GM21717 (cell line): ENCODE measurements around the gene NUDT19.
"Not testable (repeated sequence)": the region's sequence is repeated elsewhere in the genome, so short reads cannot be mapped to it uniquely, and the experiment has no call there.

Experiments
- ATAC-seq: cut with Tn5 transposase; IDR thresholded peaks from one replicate; pipeline ENCODE4 v1.9.1; 2021; ENCODE audit warnings: mild to moderate bottlenecking, moderate library complexity; ENCODE audit not compliant: unreplicated experiment

NUDT19 gene

DNA sequence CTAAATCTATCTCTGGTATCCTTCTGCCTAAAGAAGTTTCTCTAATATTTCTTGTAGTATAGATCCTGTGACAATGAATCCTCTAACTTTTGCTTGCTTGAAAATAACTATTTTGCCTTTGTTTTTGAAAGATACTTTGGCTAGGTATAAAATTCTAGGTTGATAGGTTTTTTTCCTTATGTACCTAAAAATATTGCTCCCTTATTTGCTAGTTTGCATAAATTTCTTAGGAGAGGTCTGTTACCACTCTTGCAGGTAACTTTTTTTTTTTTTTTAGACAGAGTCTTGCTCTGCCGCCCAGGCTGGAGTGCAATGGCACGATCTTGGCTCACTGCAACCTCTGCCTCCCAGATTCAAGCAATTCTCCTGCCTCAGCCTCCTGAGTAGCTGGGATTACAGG is 12.4 kb downstream of the NUDT19 start:
- not testable (repeated sequence) for ATAC-seq

DNA sequence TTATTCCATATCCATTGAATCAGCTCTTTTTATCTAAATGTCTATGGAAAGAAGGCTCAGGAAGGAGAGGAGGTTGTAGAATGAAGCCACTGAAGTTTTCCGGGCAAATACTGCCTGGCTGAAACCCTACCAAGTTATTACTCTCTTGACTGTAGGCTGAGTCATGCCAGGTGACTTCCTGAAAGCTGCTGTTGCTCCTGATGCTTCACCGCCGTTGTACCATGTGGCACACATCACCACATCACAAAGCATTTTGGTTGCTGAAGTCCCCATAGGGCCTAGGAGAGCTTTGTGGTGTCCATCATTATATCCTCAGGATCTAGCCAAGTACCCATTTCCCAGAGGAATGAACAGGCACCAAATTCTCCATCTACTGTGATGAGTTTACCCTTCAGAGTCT is 16.8 kb downstream of the NUDT19 start:
- ATAC-seq: no peak

- no peak for ATAC-seq
Observed at GRCh38 chr19:32709032-32709431, 17.4 kb downstream of the NUDT19 start.

- ATAC-seq: no peak
Observed at GRCh38 chr19:32711747-32712146, 20.1 kb downstream of the NUDT19 start.

DNA sequence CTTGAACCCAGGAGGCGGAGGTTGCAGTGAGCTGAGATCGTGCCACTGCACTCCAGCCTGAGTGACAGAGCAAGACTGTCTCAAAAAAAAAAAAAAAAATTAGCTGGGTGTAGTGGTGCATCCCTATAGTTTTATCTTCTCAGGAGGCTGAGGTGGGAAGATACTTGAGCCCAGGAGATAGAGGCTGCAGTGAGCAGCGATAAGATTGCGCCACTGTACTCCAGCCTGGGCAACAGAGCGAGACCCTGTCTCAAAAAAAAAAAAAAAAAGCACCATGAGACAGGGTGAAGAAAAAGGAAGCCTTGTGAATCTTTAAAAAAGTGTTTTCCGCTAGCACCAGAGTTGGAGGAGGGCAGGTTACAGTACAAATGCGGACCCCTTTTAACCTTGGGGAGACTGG is 24.6 kb downstream of the NUDT19 start:
- ATAC-seq: not testable (repeated sequence)

- ATAC-seq: no peak
Observed at GRCh38 chr19:32717496-32717895, 25.9 kb downstream of the NUDT19 start.

GRCh38 chr19:32718286-32718685 is 26.7 kb downstream of the NUDT19 start:
- no peak for ATAC-seq

- ATAC-seq: no peak
Observed at GRCh38 chr19:32719611-32720059, 28.0 kb downstream of the NUDT19 start, which contains the start of gene TDRD12. Gene TDRD12, plus strand, starts transcription at chr19:32719767. Its CDS starts 306 bp downstream, at chr19:32720073.

GRCh38 chr19:32720216-32720935 is 28.8 kb downstream of the NUDT19 start:
- ATAC-seq: no peak

- ATAC-seq: no peak
Observed at GRCh38 chr19:32720936-32721250, 29.3 kb downstream of the NUDT19 start.

DNA sequence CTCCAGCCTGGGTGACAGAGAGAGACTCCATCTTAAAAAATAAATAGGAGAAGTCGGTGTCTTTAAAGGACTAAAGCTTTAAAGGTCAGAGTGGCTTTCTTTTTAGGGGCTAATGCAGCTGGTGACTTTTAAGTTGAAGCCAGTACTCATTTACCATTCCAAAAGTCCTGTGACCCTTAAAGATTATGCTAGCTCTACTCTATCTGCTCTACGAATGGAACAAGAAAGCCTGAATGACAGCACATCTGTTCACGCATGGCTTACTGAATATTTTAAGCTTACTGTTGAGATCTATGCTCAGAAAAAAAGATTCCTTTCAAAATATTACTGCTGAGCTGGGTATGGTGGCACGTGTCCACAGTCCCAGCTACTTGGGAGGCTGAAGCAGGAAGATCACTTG is 44.3 kb downstream of the NUDT19 start:
- ATAC-seq: no peak

DNA sequence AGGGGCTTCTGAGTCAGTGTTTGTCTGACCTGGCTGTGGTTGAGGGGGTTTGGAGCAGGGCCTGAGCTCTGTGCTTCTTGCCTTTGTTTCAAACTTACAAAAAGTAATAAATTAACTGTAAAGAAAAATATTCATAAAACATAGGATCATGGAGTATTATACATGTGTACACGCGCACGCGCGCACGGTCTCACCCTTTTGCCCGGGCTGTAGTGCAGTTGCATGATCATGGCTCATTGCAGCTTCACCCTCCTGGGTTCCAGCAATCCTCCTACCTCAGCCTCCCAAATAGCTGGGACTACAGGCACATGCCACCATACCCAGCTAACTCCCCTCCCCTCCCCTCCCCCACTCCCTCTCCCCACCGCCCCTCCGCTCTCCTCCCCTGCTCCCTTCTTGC is 51.4 kb downstream of the NUDT19 start:
- no peak for ATAC-seq

- ATAC-seq: no peak
Observed at GRCh38 chr19:32743447-32743846, 51.8 kb downstream of the NUDT19 start.

DNA sequence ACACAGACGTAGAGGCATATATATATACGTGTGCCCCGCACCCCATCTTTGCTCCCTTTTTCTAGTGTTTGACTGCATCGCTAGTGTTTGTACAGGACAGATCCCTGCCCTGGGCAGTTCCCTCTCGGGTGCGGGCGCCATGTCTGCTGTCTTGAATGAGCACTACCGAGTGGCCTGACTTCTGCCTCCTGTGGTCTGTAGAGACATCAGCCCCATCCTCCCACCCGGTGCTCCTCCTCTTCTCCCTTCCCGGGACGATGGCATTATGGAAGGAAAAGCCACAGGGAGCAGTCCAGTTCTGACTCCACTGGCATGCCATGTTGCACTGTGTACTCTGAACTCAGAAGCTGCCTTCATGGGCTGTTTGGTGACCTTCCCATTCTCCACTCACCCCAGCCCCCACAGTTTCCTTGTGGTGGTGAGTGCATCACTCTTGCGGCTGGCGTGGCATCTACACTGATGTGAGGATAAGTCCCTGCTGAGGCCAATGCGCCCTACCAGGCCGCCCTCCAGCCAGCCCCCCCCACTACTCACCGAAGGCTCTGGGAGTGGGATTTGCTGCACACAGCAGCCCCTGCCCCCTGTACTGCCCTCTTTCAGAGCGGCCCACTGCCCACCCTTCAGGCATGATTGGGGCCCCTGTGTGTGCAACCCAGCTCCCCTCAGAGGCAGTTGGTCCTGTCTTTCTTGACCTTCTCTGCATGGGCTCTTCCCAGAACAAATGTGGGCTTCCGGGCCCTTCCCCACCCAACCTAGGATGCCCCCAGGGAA is 53.1 kb downstream of the NUDT19 start:
- no peak for ATAC-seq

DNA sequence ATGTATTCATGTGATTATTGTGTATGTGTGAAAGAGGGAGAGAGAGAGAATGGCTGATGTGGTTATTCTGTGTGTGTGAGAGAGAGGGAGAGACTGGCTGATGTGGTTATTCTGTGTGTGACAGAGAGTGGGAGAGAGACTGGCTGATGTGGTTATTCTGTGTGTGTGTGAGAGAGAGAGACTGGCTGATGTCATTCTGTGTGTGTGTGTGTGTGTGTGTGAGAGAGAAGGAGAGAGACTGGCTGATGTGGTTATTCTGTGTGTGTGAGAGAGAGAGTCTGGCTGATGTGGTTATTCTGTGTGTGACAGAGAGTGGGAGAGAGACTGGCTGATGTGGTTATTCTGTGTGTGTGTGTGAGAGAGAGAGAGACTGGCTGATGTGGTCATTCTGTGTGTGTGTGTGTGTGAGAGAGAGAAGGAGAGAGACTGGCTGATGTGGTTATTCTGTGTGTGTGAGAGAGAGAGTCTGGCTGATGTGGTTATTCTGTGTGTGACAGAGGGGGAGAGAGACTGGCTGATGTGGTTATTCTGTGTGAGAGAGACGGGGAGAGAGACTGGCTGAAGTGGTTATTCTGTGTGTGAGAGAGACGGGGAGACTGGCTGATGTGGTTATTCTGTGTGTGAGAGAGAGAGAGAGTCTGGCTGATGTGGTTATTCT is 54.1 kb downstream of the NUDT19 start:
- ATAC-seq: not testable (repeated sequence)

- ATAC-seq: not testable (repeated sequence)
Observed at GRCh38 chr19:32746631-32747196, 55.1 kb downstream of the NUDT19 start.

- ATAC-seq: no peak
Observed at GRCh38 chr19:32748497-32748896, 56.9 kb downstream of the NUDT19 start.

GRCh38 chr19:32748948-32749347 is 57.3 kb downstream of the NUDT19 start:
- ATAC-seq: no peak

DNA sequence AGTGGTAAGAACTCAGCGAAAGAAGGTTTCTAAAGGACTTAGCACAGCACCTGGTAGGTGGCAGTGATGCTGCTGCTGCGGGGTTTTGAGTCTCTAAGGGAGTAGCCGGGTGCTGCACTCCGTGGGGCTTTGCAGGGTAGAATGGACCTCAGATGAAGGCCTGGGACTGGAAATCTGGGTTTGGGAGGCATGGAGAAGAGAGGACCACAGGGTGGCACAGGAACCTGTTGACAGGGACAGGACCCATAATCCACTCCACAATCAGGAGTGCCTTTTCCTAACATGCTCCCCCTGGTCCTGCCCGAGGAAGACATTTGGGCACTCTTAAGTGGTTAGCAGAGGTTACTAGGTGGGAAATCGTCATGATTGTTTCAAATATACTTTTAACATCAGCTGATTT is 57.7 kb downstream of the NUDT19 start:
- no peak for ATAC-seq

- ATAC-seq: no peak
Observed at GRCh38 chr19:32750441-32751055, 58.9 kb downstream of the NUDT19 start.

GRCh38 chr19:32751066-32751465 is 59.4 kb downstream of the NUDT19 start:
- ATAC-seq: no peak
